Measurements from ENCODE around the gene C1orf21. TPM values are rescaled to one million over a fixed set of nuclear protein-coding genes. Genes with fewer than 3 reads are reported as not detected.

The C1orf21 gene
- total and polyA plus RNA-seq, 8 donors, result 4.1 to 13.9 (median 7.7) TPM

GRCh38 chr1:184513421-184513820, 126.6 kb downstream of the C1orf21 start:
- ATAC-seq, result peak in 3 of 4 donors; percentile 41 to 44 (median 44)
- H3K4me1 ChIP-seq, result peaks cover 3 to 18% (median 13%) of the 10 kb centered on the region in 3 donors
- H3K27me3 ChIP-seq, result no peaks in the 10 kb centered on the region
- H3K4me3 ChIP-seq, result no peak overlapping the region
- peak overlapping the region in 1 of 4 donors; percentile 7 for H3K27ac ChIP-seq
- no peak for DNase-seq
- no peak for FAIRE-seq
- no peak for TF ChIP-seq CTCF (IDR thresholded peaks at IDR 0.05)
- H3K36me3 ChIP-seq, result no peaks in the 10 kb centered on the region
- no peaks in the 10 kb centered on the region for H3K9me3 ChIP-seq
- intact Hi-C loops (cut with DNase I), result no loop called here
- 48 to 68% methylated on average over 3 of the region's 3 CpGs for WGBS, 2 donors

- DNase-seq (peak in 2 of 6 donors; percentile 12 to 48), ATAC-seq (peak; percentile 62 to 76 (median 74))
- WGBS, 2 donors, result 71 to 72% methylated on average over 4 of the region's 4 CpGs
Measured at GRCh38 chr1:184513966-184514365, 127.1 kb downstream of the C1orf21 start.

GRCh38 chr1:184514447-184514846, 127.6 kb downstream of the C1orf21 start:
- no peak overlapping the region for H3K4me3 ChIP-seq
- DNase-seq (no peak), FAIRE-seq (no peak), ATAC-seq (no peak)
- WGBS, 2 donors, result 87 to 88% methylated on average over 2 of the region's 2 CpGs
- no peaks in the 10 kb centered on the region for H3K36me3 ChIP-seq
- intact Hi-C loops (cut with DNase I), result no loop called here
- no peaks in the 10 kb centered on the region for H3K27me3 ChIP-seq
- H3K9me3 ChIP-seq, result no peaks in the 10 kb centered on the region
- no peak for TF ChIP-seq CTCF (IDR thresholded peaks at IDR 0.05)
- H3K27ac ChIP-seq, result no peak overlapping the region
- H3K4me1 ChIP-seq, result peaks cover 0 to 11% (median 11%) of the 10 kb centered on the region in 3 donors

More at GRCh38 chr1:184513966-184514365, 127.1 kb downstream of the C1orf21 start:
- Histone ChIP-seq H3K9me3 (no peaks in the 10 kb centered on the region), H3K4me1 (peaks cover 0 to 13% (median 11%) of the 10 kb centered on the region in 3 donors), H3K27ac (peak overlapping the region in 1 of 4 donors; percentile 7), H3K36me3 (no peaks in the 10 kb centered on the region), H3K4me3 (no peak overlapping the region), H3K27me3 (no peaks in the 10 kb centered on the region)
- no peak for TF ChIP-seq CTCF (IDR thresholded peaks at IDR 0.05)
- no peak for FAIRE-seq
- intact Hi-C loops (cut with DNase I), result no loop called here

- DNase-seq, result no peak
- Histone ChIP-seq H3K27ac (peak overlapping the region in 1 of 4 donors; percentile 56), H3K9me3 (no peaks in the 10 kb centered on the region), H3K4me1 (peaks cover 0 to 11% (median 11%) of the 10 kb centered on the region in 3 donors), H3K27me3 (no peaks in the 10 kb centered on the region), H3K36me3 (no peaks in the 10 kb centered on the region), H3K4me3 (no peak overlapping the region)
- intact Hi-C loops (cut with DNase I), result no loop called here
- ATAC-seq, result peak; percentile 49 to 84 (median 60)
- no peak for FAIRE-seq
- no peak for TF ChIP-seq CTCF (IDR thresholded peaks at IDR 0.05)
Measured at GRCh38 chr1:184517130-184517529, 130.3 kb downstream of the C1orf21 start.

GRCh38 chr1:184518736-184519357, 132.0 kb downstream of the C1orf21 start:
- 55% methylated on average over 4 of the region's 4 CpGs for WGBS, 2 donors
- H3K4me3 ChIP-seq, result no peak overlapping the region
- intact Hi-C loops (cut with DNase I), result no loop called here
- H3K27me3 ChIP-seq, result no peaks in the 10 kb centered on the region
- FAIRE-seq, result no peak
- peaks cover 0 to 11% (median 9%) of the 10 kb centered on the region in 3 donors for H3K4me1 ChIP-seq
- H3K36me3 ChIP-seq, result no peaks in the 10 kb centered on the region
- TF ChIP-seq CTCF (IDR thresholded peaks at IDR 0.05), result no peak
- H3K9me3 ChIP-seq, result no peaks in the 10 kb centered on the region
- no peak for ATAC-seq
- DNase-seq, result no peak
- H3K27ac ChIP-seq, result no peak overlapping the region
